Measurements from ENCODE around the gene EPB41L1. TPM values are rescaled to one million over a fixed set of nuclear protein-coding genes. Genes with fewer than 3 reads are reported as not detected.
A peak's percentile ranks its signal among the peaks of the same experiment; 100 is the strongest.

The EPB41L1 gene
- total RNA-seq: 1 to 10 TPM in 1 of 2 donors, under 1 TPM in 1; 0.26 to 1.0 TPM

- Mint-ChIP-seq H3K27me3 (peaks cover 23% of the 10 kb centered on the region), H3K4me3 (peak within 1 kb of the TSS; percentile 47), H3K9me3 (no peaks in the 10 kb centered on the region), H3K4me1 (no peaks in the 10 kb centered on the region), H3K36me3 (ENCODE audit: low read depth) (no peaks in the 10 kb centered on the region), H3K27ac (no peak within 1 kb of the TSS)
- no peak for ATAC-seq (replicated peaks)
Measured at GRCh38 chr20:36154700-36155628, at the start of gene EPB41L1. EPB41L1 (plus strand) TSS chr20:36154740; CDS start chr20:36173778, 19,038 bp downstream.

DNA sequence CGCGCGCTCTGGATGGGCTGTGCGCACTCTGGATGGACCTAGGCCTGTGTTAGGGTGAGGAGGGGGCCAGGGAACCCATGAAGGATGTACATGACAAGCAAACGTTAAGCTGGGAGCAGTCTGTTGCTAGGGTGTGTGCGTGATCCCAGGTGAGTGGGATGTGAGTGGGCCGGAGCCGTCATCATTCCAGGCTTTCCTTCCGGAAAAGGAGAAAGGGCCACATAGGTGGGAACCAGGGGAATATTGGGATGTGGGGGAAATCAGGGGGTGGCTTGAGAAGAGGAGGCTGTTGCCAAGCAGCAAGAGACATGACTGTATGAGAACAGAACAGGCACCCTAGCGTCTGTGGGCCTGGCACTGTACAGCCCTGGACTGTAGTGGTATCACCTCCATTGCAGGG, 49.7 kb upstream of the EPB41L1 start:
- ATAC-seq (replicated peaks): no peak
- no peaks in the 10 kb centered on the region for H3K4me1 Mint-ChIP-seq
- H3K4me3 Mint-ChIP-seq: no peak overlapping the region
- H3K36me3 Mint-ChIP-seq (ENCODE audit: low read depth): no peaks in the 10 kb centered on the region
- no peak overlapping the region for H3K27ac Mint-ChIP-seq
- H3K9me3 Mint-ChIP-seq: no peaks in the 10 kb centered on the region
- H3K27me3 Mint-ChIP-seq: no peaks in the 10 kb centered on the region

DNA sequence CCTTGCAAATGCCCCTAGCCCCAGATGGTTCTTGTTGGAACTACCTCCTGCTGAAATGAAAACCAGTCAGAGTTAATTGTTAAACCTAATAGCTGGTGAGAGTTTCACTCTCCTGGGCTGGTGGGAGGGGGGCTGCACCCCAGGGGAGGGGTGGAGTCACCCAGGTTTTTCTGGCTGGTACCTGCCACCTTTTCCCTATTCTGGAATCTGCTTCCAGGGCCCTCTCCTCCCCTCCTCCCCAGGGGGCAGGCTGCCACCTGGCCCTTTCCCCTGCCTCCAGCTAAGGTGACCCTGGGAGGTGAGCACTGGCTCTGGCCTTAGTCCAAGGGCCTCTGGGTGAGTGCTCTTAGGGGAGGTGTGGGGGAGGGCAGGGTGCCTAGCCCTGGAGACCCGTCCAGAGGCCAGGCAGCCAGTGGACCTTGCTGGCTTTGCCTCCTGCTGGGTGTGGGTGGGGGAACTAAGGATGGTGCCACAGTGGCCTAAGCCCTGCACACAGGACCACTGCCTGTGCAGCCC, 48.8 kb upstream of the EPB41L1 start:
- Mint-ChIP-seq H3K36me3 (ENCODE audit: low read depth) (no peaks in the 10 kb centered on the region), H3K27ac (no peak overlapping the region), H3K4me3 (no peak overlapping the region), H3K9me3 (no peaks in the 10 kb centered on the region), H3K4me1 (no peaks in the 10 kb centered on the region), H3K27me3 (no peaks in the 10 kb centered on the region)
- ATAC-seq (replicated peaks): no peak

- Mint-ChIP-seq H3K4me1 (no peaks in the 10 kb centered on the region), H3K4me3 (no peak overlapping the region), H3K36me3 (ENCODE audit: low read depth) (no peaks in the 10 kb centered on the region), H3K27ac (no peak overlapping the region), H3K9me3 (no peaks in the 10 kb centered on the region), H3K27me3 (no peaks in the 10 kb centered on the region)
- no peak for ATAC-seq (replicated peaks)
Measured at GRCh38 chr20:36106606-36107005, 47.9 kb upstream of the EPB41L1 start.

DNA sequence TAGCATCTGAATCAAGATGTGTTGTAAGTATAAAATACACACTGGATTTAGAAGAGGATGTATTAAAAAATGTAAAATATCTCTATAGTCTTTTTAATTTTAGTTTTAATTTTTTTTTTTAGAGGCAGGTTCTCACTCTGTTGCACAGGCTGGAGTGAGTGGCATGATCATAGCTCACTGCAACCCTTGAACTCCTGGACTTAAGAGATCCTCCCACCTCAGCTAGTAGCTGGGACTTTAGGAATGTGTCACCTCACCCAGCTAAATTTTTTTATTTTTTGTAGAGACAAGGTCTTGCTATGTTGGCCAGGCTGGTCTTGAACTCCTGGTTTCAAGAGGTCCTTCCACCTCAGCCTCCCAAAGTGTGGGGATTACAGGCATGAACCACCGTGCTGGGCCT, 46.7 kb upstream of the EPB41L1 start:
- H3K36me3 Mint-ChIP-seq (ENCODE audit: low read depth): no peaks in the 10 kb centered on the region
- no peak for ATAC-seq (replicated peaks)
- no peaks in the 10 kb centered on the region for H3K27me3 Mint-ChIP-seq
- H3K4me1 Mint-ChIP-seq: no peaks in the 10 kb centered on the region
- no peak overlapping the region for H3K27ac Mint-ChIP-seq
- no peak overlapping the region for H3K4me3 Mint-ChIP-seq
- no peaks in the 10 kb centered on the region for H3K9me3 Mint-ChIP-seq

DNA sequence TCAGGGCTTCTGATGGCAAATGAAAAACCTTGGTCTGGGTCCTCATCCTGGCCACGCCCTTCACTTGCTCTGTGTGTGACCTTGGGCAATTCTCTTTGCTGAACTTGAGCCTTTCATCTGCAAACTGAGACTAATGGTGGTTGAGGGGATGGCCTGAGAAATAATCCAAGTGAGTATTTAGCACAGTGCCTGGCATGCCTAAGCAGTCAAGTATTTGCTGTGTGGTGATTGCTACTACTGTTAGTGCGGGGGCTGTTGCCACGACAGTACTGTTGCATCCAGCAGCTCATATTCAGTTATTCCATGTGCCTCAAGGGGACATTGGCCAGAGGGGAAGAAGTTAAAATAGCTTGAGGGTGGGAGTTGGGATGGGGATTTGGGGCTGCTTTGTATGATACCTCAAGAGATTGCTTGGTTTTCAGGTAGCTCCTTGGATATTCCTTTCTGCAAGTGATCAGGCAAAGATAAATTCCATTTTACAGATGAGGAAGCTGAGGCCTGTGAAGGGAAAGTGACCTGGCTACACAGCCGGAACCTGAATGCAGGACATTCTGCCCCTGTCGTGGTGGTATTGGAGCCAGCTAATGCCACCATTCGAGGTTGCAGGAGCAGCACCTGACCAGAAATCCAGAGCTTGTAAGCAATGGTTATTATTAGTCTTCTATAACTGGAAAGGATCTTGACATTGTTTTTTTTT, 45.1 kb upstream of the EPB41L1 start:
- H3K4me1 Mint-ChIP-seq: no peaks in the 10 kb centered on the region
- no peak overlapping the region for H3K4me3 Mint-ChIP-seq
- H3K27ac Mint-ChIP-seq: no peak overlapping the region
- H3K27me3 Mint-ChIP-seq: no peaks in the 10 kb centered on the region
- H3K9me3 Mint-ChIP-seq: no peaks in the 10 kb centered on the region
- no peaks in the 10 kb centered on the region for H3K36me3 Mint-ChIP-seq (ENCODE audit: low read depth)
- no peak for ATAC-seq (replicated peaks)

DNA sequence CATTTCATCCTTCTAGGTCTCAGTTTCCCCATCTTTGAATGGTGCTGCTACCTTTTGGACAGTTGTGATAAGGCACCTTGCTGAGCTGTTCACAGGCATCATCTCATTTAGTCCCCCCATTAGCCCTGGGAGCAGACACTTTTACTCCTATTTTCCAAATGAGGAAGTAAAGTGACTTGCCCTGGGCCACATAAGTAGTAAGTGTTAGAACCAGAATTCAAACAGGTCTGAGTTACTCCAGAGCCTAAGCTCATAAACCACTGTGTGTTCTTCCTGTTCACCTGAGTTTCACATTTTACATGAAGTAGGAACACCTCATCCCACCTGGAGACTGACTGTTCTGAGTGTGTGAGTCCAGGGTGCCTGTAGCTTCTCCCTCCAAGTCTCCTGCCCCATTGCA, 43.5 kb upstream of the EPB41L1 start:
- Mint-ChIP-seq H3K27ac (no peak overlapping the region), H3K27me3 (peaks cover 2% of the 10 kb centered on the region), H3K36me3 (ENCODE audit: low read depth) (no peaks in the 10 kb centered on the region), H3K9me3 (no peaks in the 10 kb centered on the region), H3K4me3 (no peak overlapping the region), H3K4me1 (no peaks in the 10 kb centered on the region)
- ATAC-seq (replicated peaks): no peak

DNA sequence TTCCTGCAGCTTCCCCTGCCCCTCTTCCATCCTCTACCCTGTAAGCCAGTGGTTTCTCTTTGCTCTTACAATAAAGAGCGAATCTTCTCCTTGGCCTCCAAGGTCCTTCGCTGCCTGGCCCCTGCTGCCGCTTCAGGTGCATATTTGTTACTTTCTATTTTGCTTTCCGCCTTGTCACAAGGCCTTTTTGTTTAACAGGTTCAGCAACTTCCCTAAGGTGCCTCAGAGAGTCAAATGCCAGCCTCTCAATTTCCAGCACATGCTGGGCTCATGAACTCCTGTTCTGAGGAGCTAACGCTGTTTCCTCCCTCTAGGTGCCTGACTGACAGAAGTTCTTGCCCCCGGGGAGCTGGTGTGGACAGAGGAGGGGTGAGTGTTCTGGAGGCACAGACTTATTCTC, 42.4 kb upstream of the EPB41L1 start:
- H3K36me3 Mint-ChIP-seq (ENCODE audit: low read depth): no peaks in the 10 kb centered on the region
- no peak overlapping the region for H3K4me3 Mint-ChIP-seq
- H3K27ac Mint-ChIP-seq: no peak overlapping the region
- ATAC-seq (replicated peaks): no peak
- no peaks in the 10 kb centered on the region for H3K9me3 Mint-ChIP-seq
- H3K27me3 Mint-ChIP-seq: peaks cover 3% of the 10 kb centered on the region
- H3K4me1 Mint-ChIP-seq: no peaks in the 10 kb centered on the region

GRCh38 chr20:36113036-36113435, 41.5 kb upstream of the EPB41L1 start:
- no peak for ATAC-seq (replicated peaks)
- peaks cover 3% of the 10 kb centered on the region for H3K27me3 Mint-ChIP-seq

DNA sequence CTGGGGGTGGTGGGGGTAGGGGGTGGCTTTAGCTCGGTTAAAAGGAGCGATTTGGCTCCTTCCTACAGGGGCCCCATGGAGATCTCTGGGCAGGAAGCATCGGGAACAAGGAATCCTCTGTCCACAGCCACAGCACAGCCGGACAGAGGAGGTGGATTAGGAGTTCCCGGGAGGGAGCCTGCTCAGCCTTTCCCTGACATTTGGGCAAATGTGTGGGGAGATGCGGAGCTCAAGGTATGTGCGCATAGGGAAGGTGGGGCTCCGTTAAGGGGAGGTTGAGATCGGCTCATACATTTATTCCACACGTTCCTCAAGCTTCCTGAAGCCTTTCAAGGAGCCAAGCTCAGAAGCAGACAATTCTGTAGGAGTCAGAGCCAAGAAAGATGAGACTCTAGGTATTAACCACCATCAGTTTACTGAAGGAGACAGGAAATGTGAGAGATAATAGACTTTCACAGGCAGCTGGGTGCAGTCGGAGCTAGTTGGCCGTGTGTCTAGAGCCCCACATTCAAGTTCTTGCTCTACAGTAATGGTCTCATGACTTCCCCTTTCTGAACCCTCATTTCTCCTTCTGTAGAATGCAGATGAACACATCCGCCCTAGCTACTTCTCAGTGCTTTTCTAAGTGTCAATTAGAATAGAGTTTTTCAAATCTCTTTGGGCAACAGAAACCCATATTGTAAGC, 40.8 kb upstream of the EPB41L1 start:
- Mint-ChIP-seq H3K4me1 (no peaks in the 10 kb centered on the region), H3K27ac (no peak overlapping the region), H3K4me3 (no peak overlapping the region), H3K27me3 (peaks cover 3% of the 10 kb centered on the region), H3K9me3 (no peaks in the 10 kb centered on the region), H3K36me3 (ENCODE audit: low read depth) (no peaks in the 10 kb centered on the region)
- no peak for ATAC-seq (replicated peaks)

More at GRCh38 chr20:36113036-36113435, 41.5 kb upstream of the EPB41L1 start:
- no peak overlapping the region for H3K27ac Mint-ChIP-seq
- H3K4me3 Mint-ChIP-seq: no peak overlapping the region
- H3K36me3 Mint-ChIP-seq (ENCODE audit: low read depth): no peaks in the 10 kb centered on the region
- no peaks in the 10 kb centered on the region for H3K4me1 Mint-ChIP-seq
- no peaks in the 10 kb centered on the region for H3K9me3 Mint-ChIP-seq

- ATAC-seq (replicated peaks): no peak
- Mint-ChIP-seq H3K36me3 (ENCODE audit: low read depth) (no peaks in the 10 kb centered on the region), H3K9me3 (no peaks in the 10 kb centered on the region), H3K4me1 (no peaks in the 10 kb centered on the region), H3K27me3 (peaks cover 3% of the 10 kb centered on the region), H3K27ac (no peak overlapping the region), H3K4me3 (no peak overlapping the region)
Measured at GRCh38 chr20:36114707-36115106, 39.8 kb upstream of the EPB41L1 start.

DNA sequence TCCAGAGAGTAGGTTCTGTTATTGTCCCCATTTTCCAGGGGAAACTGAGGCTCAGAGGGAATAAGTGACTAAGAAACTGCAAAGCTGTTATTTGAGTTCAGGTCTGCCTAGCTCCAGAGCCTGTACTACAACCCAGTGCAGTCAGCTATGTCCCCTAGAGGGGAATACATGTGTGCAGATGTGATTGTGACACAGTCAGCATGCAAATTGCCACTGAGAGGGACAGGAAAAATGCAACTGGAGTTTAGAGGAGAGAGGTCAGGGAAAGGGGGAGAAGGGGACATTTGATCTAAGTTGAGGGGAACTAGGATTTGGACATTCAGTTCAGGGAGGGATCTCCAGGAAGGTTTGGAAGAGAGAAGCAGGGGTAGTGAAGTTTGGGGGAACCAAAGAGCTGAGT, 38.6 kb upstream of the EPB41L1 start:
- no peaks in the 10 kb centered on the region for H3K36me3 Mint-ChIP-seq (ENCODE audit: low read depth)
- no peak for ATAC-seq (replicated peaks)
- H3K4me3 Mint-ChIP-seq: no peak overlapping the region
- no peak overlapping the region for H3K27ac Mint-ChIP-seq
- no peaks in the 10 kb centered on the region for H3K9me3 Mint-ChIP-seq
- no peaks in the 10 kb centered on the region for H3K4me1 Mint-ChIP-seq
- H3K27me3 Mint-ChIP-seq: peaks cover 3% of the 10 kb centered on the region

DNA sequence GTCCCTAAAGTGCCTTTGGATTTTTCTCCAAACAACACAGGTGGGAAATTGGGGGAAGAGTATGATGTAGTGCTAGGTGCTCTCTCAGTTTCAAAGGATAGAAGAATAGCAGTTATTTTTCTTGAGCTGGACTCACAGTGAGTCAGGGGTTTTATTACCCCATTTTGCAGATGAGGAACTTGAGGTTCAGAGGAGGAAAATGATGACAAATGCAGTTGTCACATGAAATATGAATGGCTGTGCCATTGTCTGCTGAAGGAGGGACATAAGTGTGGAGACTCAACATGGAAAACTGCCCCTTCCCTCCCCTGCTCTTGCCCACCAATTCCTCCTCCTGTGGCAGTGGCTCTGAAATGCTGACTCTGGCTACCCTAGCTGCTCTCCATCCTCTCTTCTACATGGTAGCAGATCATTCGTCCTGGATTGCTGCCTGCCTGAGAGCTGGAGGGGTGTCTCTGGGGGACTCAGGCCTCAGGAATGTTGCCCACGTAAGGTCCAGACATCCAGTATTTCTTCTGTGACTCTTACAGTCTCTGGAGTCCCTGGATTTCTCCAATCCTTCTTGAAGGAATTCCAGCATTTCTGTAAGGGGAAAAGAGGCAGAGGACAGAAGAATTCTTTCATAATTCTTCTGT, 37.6 kb upstream of the EPB41L1 start:
- no peak overlapping the region for H3K27ac Mint-ChIP-seq
- peaks cover 3% of the 10 kb centered on the region for H3K27me3 Mint-ChIP-seq
- H3K36me3 Mint-ChIP-seq (ENCODE audit: low read depth): no peaks in the 10 kb centered on the region
- H3K4me3 Mint-ChIP-seq: no peak overlapping the region
- H3K4me1 Mint-ChIP-seq: no peaks in the 10 kb centered on the region
- no peak for ATAC-seq (replicated peaks)
- H3K9me3 Mint-ChIP-seq: no peaks in the 10 kb centered on the region

- Mint-ChIP-seq H3K36me3 (ENCODE audit: low read depth) (no peaks in the 10 kb centered on the region), H3K4me1 (no peaks in the 10 kb centered on the region), H3K9me3 (no peaks in the 10 kb centered on the region), H3K4me3 (no peak overlapping the region), H3K27me3 (peaks cover 3% of the 10 kb centered on the region), H3K27ac (no peak overlapping the region)
- ATAC-seq (replicated peaks): no peak
Measured at GRCh38 chr20:36117638-36118037, 36.9 kb upstream of the EPB41L1 start.
